IMR-90 (cell line): Measurements from ENCODE around the gene BCL11B.

Experiments
- BHLHE40 ChIP-seq: fragments of 150-350 bp; IDR thresholded peaks from 2 replicates; pipeline ENCODE4 v1.6.1; 2016; ENCODE audit warnings: mild to moderate bottlenecking, low read depth, low read length
- MAZ ChIP-seq: IDR thresholded peaks from 2 replicates; pipeline ENCODE4 v1.6.1; 2012; ENCODE audit warnings: low read depth, mild to moderate bottlenecking, low read length, improper control_type of control experiment, moderate library complexity, borderline replicate concordance
- POLR2A ChIP-seq: IDR thresholded peaks from 2 replicates; pipeline ENCODE4 v1.6.1; 2012; ENCODE audit warnings: mild to moderate bottlenecking, low read depth, low read length
- RCOR1 ChIP-seq: IDR thresholded peaks from 2 replicates; pipeline ENCODE4 v1.6.1; 2012; ENCODE audit warnings: mild to moderate bottlenecking, low read length, improper control_type of control experiment; ENCODE audit not compliant: insufficient replicate concordance
- TF ChIP-seq, protein P1 (sequence below): conservative IDR thresholded peaks from 2 replicates; pipeline ENCODE4 v1.5.1; 2012; ENCODE audit warnings: mild to moderate bottlenecking, low read depth, low read length, improper control_type of control experiment

GRCh38 chr14:99242816-99243721 lies 28.9 kb downstream of the BCL11B start:
- TF ChIP-seq, protein P1, sequence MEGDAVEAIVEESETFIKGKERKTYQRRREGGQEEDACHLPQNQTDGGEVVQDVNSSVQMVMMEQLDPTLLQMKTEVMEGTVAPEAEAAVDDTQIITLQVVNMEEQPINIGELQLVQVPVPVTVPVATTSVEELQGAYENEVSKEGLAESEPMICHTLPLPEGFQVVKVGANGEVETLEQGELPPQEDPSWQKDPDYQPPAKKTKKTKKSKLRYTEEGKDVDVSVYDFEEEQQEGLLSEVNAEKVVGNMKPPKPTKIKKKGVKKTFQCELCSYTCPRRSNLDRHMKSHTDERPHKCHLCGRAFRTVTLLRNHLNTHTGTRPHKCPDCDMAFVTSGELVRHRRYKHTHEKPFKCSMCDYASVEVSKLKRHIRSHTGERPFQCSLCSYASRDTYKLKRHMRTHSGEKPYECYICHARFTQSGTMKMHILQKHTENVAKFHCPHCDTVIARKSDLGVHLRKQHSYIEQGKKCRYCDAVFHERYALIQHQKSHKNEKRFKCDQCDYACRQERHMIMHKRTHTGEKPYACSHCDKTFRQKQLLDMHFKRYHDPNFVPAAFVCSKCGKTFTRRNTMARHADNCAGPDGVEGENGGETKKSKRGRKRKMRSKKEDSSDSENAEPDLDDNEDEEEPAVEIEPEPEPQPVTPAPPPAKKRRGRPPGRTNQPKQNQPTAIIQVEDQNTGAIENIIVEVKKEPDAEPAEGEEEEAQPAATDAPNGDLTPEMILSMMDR = no peak
- TF ChIP-seq BHLHE40 = no peak
- no peak for TF ChIP-seq POLR2A
- no peak for TF ChIP-seq MAZ
- no peak for TF ChIP-seq RCOR1
